Heart left ventricle (tissue), 13 donors: ENCODE measurements around the gene ZNF750.

Source experiments
- POLR2A ChIP-seq, 2 donors: fragments of 450-650 bp; IDR thresholded peaks; one replicate each; pipeline ENCODE4 v1.6.1; 2017; ENCODE audit warnings: antibody characterized with exemption in 2 of 2, mild to moderate bottlenecking in 2 of 2, moderate library complexity in 2 of 2
- TF ChIP-seq, protein P1 (sequence below), 12 donors: fragments of 200-600 bp; sonication (generic) in 4 of 12; IDR thresholded peaks; one replicate each; pipeline versions ENCODE4 v1.5.0 to v1.8.0; 2018 to 2022; ENCODE audit warnings: antibody characterized with exemption in 12 of 12, mild to moderate bottlenecking in 5 of 12
- donor health status: ischemic (EF 13 %, LVEDD 7.1; RV severe dilation, severe dysfunction).
- donor health status: DM: no; HTN: yes; CAD: no.
- donor health status: DM: no; HTN: no; CAD: no.
- donor health status: ischemic (EF 25% LVEDD 6.9; RV normal size, moderate dysfunction).
- donor health status: ischemic (EF 25% LVEDD 5.7; RV mildly dilated, moderate dysfunction).
- donor health status: ischemic (EF 35%, LVEDD 5.7; RV mildly dilated, moderate dysfunction).
- donor health status: nonischemic (EF 11% LVEDD 7.7; RV severe dilation, severe dysfunction).
- donor health status: DM: yes; HTN: yes; CAD: no.
- donor health status: PGD.
- donor health status: ischemic (EF 29% LVEDD 5.4; RV normal size, mild dysfunction).
- donor health status: nonischemic (EF 23%, LVEDD 6.1; RV moderate dilation, normal function).

DNA sequence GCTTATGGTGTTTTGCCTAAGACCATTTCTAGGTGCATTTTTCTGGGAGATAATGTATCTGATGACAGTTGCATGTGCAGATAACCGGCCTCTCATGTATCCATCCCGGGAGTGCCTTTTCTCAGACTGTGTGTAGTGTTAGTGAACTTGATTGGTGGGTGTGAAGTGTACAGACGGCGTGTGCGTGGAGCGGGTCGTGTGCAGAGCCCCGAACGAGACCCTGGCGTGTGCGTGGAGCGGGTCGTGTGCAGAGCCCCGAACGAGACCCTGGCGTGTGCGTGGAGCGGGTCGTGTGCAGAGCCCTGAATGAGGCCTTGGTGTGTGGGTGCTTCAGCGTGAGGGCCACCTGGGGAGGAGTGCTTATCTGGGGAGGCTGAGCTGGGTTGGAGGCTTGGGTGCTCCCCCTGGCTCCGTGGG is 28.9 kb upstream of the ZNF750 start:
- TF ChIP-seq, protein P1, sequence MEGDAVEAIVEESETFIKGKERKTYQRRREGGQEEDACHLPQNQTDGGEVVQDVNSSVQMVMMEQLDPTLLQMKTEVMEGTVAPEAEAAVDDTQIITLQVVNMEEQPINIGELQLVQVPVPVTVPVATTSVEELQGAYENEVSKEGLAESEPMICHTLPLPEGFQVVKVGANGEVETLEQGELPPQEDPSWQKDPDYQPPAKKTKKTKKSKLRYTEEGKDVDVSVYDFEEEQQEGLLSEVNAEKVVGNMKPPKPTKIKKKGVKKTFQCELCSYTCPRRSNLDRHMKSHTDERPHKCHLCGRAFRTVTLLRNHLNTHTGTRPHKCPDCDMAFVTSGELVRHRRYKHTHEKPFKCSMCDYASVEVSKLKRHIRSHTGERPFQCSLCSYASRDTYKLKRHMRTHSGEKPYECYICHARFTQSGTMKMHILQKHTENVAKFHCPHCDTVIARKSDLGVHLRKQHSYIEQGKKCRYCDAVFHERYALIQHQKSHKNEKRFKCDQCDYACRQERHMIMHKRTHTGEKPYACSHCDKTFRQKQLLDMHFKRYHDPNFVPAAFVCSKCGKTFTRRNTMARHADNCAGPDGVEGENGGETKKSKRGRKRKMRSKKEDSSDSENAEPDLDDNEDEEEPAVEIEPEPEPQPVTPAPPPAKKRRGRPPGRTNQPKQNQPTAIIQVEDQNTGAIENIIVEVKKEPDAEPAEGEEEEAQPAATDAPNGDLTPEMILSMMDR (IDR thresholded peaks at IDR 0.05) = no peak
- no peak for TF ChIP-seq POLR2A (IDR thresholded peaks at IDR 0.05)
